ENCODE measurements around the gene NUP93. TPM values are rescaled to one million over a fixed set of nuclear protein-coding genes. Genes with fewer than 3 reads are reported as not detected.
"Not testable (repeated sequence)": the region's sequence is repeated elsewhere in the genome, so short reads cannot be mapped to it uniquely, and the experiment has no call there.

Gene NUP93
- polyA plus RNA-seq, 1 donor (not counting 4 experiments of a cell fraction or from before 2014, with no cell fraction given), result 74.1 TPM

GRCh38 chr16:56868175-56868574 is 138.2 kb downstream of the NUP93 start:
- no peak overlapping the region for H3K4me3 ChIP-seq (ENCODE audit: control insufficient read depth in 2 of 3, extremely low read depth in 1 of 3, insufficient read depth in 2 of 3, low read depth in 1 of 3, low read length in 3 of 3)
- FAIRE-seq, result no peak
- dilution Hi-C loops (cut with MboI; ENCODE audit: extremely low pct_ligation_motif_present, low sequenced_read_pairs), result loop anchor here (25.0 kb wide), 1 partner anchor 106 kb away; no protein-coding TSS in a partner anchor
- DNase-seq (ENCODE audit: low read depth, low spot score), result no peak
- no peak overlapping the region for H3K27ac ChIP-seq (ENCODE audit: control insufficient read depth, insufficient read depth, low read length)
- H3K4me2 ChIP-seq (ENCODE audit: control insufficient read depth, extremely low read depth, insufficient read depth, low read depth, low read length), result no peak overlapping the region
- H3K9me3 ChIP-seq (ENCODE audit: control insufficient read depth, low read depth, low read length), result no peaks in the 10 kb centered on the region
- TF ChIP-seq, protein P1, sequence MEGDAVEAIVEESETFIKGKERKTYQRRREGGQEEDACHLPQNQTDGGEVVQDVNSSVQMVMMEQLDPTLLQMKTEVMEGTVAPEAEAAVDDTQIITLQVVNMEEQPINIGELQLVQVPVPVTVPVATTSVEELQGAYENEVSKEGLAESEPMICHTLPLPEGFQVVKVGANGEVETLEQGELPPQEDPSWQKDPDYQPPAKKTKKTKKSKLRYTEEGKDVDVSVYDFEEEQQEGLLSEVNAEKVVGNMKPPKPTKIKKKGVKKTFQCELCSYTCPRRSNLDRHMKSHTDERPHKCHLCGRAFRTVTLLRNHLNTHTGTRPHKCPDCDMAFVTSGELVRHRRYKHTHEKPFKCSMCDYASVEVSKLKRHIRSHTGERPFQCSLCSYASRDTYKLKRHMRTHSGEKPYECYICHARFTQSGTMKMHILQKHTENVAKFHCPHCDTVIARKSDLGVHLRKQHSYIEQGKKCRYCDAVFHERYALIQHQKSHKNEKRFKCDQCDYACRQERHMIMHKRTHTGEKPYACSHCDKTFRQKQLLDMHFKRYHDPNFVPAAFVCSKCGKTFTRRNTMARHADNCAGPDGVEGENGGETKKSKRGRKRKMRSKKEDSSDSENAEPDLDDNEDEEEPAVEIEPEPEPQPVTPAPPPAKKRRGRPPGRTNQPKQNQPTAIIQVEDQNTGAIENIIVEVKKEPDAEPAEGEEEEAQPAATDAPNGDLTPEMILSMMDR (optimal IDR thresholded peaks at IDR 0.05 in 1 of 3, IDR thresholded peaks at IDR 0.05 in 1 of 3, conservative IDR thresholded peaks at IDR 0.05 in 1 of 3; ENCODE audit: extremely low read depth in 1 of 3, insufficient read depth in 2 of 3, low read length in 3 of 3), result no peak
- no peak for TF ChIP-seq EZH2 (IDR thresholded peaks at IDR 0.05; ENCODE audit: low read length)
- H3K9me1 ChIP-seq (ENCODE audit: control insufficient read depth, extremely low read depth, insufficient read depth, low read length), result no peaks in the 10 kb centered on the region
- no peaks in the 10 kb centered on the region for H3K27me3 ChIP-seq (ENCODE audit: control insufficient read depth, extremely low read depth, insufficient read depth, low read length)
- no peaks in the 10 kb centered on the region for H3K36me3 ChIP-seq (ENCODE audit: control insufficient read depth in 2 of 2, extremely low read depth in 1 of 2, insufficient read depth in 2 of 2, low read length in 2 of 2)
- no peaks in the 10 kb centered on the region for H4K20me1 ChIP-seq (ENCODE audit: control insufficient read depth, extremely low read depth, insufficient read depth, low read length)
- H3K4me1 ChIP-seq (ENCODE audit: control insufficient read depth, extremely low read depth, insufficient read depth, low read length), result no peaks in the 10 kb centered on the region
- H3K79me2 ChIP-seq (ENCODE audit: control insufficient read depth, insufficient read depth, low read length), result no peaks in the 10 kb centered on the region
- no peak overlapping the region for H3K9ac ChIP-seq (ENCODE audit: control insufficient read depth, extremely low read depth, insufficient read depth, low read length)
- H2AFZ ChIP-seq (ENCODE audit: control insufficient read depth, low read length), result no peak overlapping the region

DNA sequence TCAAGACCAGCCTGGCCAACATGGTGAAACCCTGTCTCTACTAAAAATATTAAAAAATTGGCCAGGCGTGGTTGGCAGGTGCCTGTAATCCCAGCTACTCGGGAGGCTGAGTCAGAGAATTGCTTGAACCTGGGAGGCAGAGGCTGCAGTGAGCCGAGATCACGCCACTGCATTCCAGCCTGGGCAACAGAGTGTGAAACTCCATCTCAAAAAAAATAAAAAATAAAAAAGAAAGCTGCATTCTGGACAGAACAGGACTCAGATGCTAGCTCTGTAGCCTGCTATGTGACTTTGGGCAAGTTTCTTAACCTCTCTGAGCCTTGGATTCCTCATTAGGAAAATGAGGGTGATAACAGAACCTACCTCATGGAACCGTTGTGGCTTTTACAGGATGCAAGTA is 138.8 kb downstream of the NUP93 start:
- not testable (repeated sequence) for H3K79me2 ChIP-seq (ENCODE audit: control insufficient read depth, insufficient read depth, low read length); H4K20me1 ChIP-seq (ENCODE audit: control insufficient read depth, extremely low read depth, insufficient read depth, low read length); H3K4me3 ChIP-seq (ENCODE audit: control insufficient read depth in 2 of 3, extremely low read depth in 1 of 3, insufficient read depth in 2 of 3, low read depth in 1 of 3, low read length in 3 of 3); H3K27ac ChIP-seq (ENCODE audit: control insufficient read depth, insufficient read depth, low read length); H3K27me3 ChIP-seq (ENCODE audit: control insufficient read depth, extremely low read depth, insufficient read depth, low read length); FAIRE-seq; H3K9me1 ChIP-seq (ENCODE audit: control insufficient read depth, extremely low read depth, insufficient read depth, low read length); DNase-seq (ENCODE audit: low read depth, low spot score); H2AFZ ChIP-seq (ENCODE audit: control insufficient read depth, low read length); H3K9me3 ChIP-seq (ENCODE audit: control insufficient read depth, low read depth, low read length); H3K36me3 ChIP-seq (ENCODE audit: control insufficient read depth in 2 of 2, extremely low read depth in 1 of 2, insufficient read depth in 2 of 2, low read length in 2 of 2); H3K4me1 ChIP-seq (ENCODE audit: control insufficient read depth, extremely low read depth, insufficient read depth, low read length); H3K4me2 ChIP-seq (ENCODE audit: control insufficient read depth, extremely low read depth, insufficient read depth, low read depth, low read length); H3K9ac ChIP-seq (ENCODE audit: control insufficient read depth, extremely low read depth, insufficient read depth, low read length)
- dilution Hi-C loops (cut with MboI; ENCODE audit: extremely low pct_ligation_motif_present, low sequenced_read_pairs), result loop anchor here (25.0 kb wide), 1 partner anchor 106 kb away; no protein-coding TSS in a partner anchor

Measured in keratinocyte (primary cell).